HG03442 (cell line): ENCODE measurements around the gene STAP1.
"Not testable (repeated sequence)": the region's sequence is repeated elsewhere in the genome, so short reads cannot be mapped to it uniquely, and the experiment has no call there.

Source experiments
- ATAC-seq: cut with Tn5 transposase; IDR thresholded peaks from one replicate; pipeline ENCODE4 v1.9.1; 2021; ENCODE audit warnings: mild to moderate bottlenecking, moderate library complexity; ENCODE audit not compliant: unreplicated experiment

STAP1 gene, protein sequence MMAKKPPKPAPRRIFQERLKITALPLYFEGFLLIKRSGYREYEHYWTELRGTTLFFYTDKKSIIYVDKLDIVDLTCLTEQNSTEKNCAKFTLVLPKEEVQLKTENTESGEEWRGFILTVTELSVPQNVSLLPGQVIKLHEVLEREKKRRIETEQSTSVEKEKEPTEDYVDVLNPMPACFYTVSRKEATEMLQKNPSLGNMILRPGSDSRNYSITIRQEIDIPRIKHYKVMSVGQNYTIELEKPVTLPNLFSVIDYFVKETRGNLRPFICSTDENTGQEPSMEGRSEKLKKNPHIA

DNA sequence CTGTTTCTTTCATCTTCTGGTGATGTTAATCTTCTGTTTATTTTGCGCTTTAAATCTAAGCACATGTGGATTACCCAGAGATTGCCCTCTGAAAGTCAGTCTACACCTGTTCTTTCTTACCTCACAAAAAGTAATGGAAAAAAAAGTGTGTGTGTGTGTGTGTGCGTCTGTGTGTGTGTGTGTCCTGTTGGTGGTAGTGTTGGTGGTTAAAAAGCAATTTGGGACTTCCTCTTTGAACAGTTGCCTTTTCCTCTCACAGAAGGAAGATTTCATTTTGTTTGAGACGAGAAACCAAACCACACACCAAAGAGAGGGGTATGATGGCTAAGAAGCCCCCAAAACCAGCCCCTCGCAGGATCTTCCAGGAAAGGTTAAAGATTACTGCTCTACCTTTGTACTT, at the start of gene STAP1:
STAP1 (plus strand) TSS at position 235 of the 400 bp plus-strand sequence; CDS start at position 318, 83 bp downstream.
- peak; percentile 56 for ATAC-seq

DNA sequence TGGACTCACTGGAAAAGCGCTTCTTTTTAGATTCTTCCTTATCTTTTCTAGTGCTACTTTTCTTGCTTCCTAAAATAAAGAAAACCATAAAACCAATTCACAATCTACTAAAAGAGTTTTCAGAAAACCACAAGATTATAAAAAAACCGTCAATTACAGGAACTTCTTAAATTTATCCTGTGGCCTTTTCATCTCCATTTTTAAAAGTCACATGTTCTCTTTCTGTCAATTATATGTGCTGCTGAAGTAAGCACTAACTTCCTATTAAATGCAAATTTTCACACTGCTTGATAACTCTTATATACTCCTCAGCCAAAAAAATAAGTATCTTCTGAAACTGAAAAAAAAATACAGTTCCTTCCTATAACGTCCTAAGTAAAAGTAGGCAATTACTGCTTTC, 46.0 kb upstream of the STAP1 start:
- no peak for ATAC-seq

DNA sequence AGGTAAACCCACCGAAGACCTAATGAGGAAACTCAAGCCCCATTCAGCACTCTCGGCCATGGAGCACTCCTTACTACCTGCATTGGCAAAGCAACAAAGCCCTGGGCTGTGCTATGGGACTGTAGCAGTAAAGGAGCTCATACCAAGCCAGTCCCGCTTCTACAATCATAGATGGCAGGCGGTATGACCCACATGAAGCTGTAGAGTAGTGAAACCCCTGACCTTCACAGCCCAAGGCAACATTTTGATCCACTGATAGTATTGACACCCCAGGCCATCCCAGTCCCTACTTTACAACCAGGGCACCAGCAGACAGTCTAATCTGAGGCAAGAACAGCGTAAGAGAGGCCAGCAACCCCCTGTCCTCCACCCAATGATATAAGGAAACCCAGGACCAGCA, 38.4 kb upstream of the STAP1 start:
- ATAC-seq: no peak

DNA sequence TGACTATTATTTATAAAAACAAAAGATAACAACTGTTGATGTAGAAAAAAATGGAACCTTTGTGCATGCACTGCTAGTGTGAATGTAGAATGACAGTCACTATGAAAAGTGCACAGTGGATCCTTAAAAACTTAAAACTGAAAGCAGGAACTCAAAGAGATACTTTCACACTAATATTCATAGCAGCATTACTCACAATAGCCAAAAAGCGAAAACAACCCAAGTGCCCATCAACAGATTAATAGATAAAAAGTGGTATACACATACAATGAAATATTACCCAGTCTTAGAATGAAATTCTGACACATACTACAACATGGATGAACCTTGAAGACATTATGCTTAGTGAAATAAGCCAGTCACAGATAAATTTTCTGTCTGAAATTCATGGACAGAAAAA, 37.0 kb upstream of the STAP1 start:
- peak; percentile 94 for ATAC-seq

DNA sequence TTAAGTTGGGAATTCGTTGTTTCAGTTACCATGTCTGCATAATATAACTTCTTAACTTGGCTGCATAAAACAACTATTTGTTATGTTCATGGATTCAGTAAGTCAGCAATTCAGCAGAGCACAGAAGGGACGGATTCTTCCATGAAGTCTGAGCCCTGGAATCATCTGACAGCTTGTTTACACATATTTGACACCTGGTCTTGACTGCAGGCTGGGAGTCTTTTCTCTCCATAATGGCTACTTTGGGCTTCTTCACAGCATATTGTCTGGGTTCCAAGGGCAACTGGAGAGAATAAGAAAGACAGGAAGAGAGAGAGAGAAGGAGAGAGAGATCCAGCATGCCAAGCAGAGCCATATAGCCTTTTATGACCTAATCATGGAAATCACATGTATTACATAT, 36.3 kb upstream of the STAP1 start:
- ATAC-seq: no peak

DNA sequence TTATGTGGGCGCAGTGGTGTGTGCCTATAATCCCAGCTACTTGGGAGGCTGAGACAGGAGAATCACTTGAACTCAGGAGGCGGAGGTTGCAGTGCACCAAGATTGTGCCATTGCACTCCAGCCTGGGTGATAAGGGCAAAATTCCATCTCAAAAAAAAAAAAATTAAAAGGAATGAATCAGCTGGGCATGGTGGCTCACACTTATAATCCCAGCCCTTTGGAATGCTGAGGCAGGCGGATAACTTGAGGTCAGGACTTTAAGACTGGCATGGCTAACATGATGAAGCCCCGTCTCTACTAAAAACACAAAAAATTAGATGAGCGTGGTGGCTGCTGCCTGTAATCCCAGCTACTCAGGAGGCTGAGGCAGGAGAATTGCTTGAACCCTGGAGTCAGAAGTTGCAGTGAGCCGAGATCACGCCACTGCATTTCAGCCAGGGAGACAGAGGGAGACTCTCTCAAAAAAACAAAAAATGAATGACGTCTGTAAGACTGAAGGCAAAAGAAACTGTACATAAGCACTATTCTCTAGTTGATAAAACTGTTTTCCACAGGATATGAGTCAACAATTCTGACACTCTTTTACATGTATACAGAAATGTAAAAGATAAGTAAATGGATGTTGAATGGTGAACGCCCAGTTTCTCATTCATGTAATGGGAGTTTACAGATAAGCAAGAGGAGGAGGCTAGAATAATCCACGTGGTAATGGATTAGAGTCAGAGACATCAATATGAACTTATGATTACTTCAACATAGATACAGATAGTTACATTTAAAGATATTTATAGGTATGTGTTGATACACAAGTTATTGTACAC, 35.5 kb upstream of the STAP1 start:
- ATAC-seq: no peak

DNA sequence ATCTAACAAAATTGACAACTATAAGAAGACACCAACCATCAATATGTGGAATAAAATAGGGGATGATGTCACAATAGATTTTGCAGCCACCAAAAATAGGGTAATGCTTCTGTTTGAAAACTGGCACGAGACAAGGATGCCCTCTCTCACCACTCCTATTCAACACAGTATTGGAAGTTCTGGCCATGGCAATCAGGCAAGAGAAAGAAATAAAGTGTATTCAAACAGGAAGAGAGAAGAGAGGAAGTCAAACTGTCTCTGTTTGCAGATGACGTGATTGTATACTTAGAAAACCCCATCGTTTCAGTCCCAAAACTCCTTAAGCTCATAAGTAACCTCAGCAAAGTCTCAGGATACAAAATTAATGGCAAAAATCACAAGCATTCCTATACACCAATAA, 34.4 kb upstream of the STAP1 start:
- ATAC-seq: not testable (repeated sequence)

DNA sequence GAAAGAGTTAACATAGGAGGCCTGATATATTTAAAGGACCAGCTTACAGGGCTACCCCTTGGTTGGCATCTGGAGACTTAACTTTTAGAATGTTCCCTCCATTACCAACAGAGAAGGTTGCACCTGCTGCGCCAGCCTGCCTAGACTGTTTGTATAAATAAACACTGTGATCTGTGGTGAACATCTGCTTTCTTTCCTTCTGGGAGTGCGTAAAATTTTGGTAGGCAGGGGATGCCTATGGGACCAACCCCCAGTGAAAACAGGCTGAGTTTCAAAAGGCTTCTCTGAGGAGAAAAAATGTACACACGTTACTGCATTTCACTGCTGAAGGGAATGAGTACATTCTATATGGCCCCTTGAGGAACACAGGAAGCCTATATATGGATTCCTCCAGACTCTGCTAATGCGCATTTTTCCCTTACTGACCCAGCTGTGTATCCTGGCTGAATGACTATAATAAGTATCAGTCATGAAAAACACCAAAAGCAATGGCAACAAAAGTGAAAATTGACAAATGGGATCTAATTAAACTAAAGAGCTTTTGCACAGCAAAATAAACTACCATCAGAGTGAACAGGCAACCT, 27.1 kb upstream of the STAP1 start:
- no peak for ATAC-seq

DNA sequence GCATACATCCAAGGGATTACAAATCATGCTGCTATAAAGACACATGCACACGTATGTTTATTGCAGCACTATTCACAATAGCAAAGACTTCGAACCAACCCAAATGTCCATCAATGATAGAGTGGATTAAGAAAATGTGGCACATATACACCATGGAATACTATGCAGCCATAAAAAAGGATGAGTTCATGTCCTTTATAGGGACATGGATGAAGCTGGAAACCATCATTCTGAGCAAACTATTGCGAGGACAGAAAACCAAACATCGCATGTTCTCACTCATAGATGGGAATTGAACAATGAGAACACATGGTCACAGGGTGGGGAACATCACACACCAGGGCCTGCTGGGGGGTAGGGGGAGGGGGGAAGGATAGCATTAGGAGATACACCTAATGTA, 26.1 kb upstream of the STAP1 start:
- not testable (repeated sequence) for ATAC-seq

DNA sequence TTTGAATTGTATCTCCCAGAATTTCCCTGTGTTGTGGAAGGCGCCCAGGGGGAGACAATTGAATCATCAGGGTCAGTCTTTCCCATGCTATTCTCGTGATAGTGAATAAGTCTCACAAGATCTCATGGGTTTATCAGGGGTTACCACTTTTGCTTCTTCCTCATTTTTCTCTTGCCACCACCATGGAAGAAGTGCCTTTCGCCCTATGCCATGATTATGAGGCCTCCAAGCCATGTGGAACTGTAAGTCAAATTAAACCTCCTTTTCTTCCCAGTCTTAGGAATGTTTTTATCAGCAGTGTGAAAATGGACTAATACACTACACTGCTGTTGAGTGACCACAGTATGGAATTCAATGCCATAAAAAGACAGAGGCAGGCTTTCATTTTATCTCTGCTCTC, 25.4 kb upstream of the STAP1 start:
- no peak for ATAC-seq

DNA sequence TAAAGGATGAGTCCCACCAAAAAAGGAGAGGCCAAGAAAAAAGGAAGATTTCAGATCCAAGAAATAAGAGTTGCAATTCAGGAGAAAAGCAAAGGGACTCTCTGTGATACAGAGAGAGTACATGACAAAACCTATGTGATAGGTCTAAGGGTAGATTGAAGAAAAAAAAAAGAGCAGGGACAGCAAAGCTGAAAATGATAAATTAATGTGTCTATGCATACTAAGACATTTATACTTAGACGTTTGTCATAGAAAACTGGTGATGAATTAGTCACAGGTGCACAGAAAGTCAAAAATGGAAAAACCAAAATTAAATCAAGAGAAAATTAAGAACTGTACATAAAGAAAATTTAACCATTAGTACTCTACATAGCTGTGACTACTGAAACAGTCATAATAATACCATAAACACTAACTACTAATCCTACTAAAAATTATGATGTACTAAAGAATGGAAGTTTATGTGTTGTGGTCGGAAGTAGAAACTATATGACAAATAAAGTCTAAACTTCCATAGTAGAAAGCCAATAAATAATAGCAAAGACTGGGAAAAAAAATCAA, 23.2 kb upstream of the STAP1 start:
- ATAC-seq: no peak

DNA sequence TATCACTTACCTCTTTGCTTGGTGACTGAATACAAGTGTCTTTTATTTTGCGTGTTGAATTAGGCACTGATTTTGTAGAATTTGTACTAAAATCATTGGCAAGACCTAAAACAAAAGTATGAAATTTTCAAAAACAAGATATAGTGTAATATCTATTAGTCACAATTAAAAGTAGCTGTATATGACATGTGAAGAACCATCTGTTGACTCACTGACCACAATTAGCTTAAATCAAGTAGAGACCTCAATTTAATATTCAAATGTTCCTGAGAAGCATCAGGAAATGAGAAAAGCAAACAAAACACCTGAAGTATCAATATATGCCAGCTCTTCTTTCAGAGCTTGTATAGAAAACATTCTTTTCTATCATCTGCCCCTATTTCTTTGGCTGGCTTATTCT, 18.7 kb upstream of the STAP1 start:
- no peak for ATAC-seq

DNA sequence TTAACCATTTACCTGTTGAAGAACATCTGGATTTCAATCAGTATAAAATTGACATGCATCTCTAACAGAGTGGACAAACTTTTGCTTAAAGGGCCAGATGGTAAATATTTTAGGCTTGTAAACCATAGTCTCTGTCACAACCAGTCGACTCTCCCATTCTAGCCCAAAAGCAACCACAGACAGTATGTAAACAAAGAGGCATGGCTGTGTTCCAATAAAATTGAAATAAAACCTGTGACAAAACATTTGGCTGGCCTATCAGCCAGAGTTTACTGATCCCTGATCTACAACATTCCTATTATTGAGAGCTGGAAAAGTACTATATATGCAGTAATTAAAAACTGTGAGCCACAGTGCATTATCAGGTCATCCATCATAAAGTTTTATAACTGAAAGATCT, 16.5 kb upstream of the STAP1 start:
- ATAC-seq: no peak

DNA sequence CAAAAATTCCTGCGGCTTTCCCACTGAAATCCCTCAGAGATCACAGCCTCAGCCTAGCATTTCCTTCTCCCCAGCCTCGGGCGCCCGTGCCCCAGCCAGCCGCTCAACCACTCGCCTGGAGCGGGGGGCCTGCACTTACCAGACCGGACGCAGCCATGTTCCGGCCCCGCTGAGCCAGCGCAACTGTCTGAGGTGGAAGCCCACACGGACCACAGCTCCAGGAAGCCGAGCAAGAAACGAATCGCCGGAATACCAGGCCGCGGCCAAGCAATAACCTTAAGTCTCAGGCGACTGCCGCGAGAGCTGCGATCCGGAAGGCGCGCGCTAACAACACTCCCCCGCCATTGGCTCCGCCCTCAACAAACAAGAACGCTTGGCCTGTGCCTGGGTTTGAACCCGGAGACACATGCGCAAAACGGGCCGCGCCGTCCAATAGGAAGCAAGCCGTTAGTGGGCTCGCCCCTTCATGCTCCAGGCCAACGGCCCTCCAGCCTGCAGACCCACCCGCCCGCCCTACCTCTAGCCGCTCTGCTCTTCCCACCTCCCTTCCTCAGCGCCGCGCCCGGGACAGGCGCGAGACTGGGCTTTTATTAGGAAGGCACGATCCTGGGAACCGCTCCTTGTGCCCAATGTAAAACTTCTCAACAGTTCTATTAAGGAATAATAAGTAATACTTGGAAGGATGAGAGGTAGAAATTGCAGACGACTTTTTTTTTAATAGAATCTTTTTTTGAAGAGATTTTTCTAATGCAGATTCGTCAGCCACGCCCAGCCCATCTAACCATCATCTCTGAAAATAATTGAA, 13.1 kb upstream of the STAP1 start, which contains the start of gene CENPC:
CENPC (minus strand) TSS at position 305 of the 805 bp plus-strand sequence; CDS start at position 157, 148 bp downstream.
- peak; percentile 96 for ATAC-seq

DNA sequence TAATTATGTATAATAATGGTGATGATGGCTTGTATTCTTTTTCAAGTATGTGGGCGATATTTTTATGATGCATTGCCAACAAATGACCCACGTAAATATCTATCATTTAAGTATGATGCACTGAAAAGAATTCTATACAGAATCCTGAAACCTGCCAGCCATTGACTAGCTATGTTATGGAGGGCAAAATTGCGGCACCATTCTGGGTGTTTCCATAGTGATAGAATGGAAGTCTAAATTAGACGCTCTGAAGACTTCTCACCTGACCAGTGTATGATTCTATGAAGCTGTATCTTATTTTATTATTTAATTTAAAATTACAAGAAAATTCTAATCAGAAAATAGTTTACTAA, 12.5 kb upstream of the STAP1 start:
- ATAC-seq: no peak

DNA sequence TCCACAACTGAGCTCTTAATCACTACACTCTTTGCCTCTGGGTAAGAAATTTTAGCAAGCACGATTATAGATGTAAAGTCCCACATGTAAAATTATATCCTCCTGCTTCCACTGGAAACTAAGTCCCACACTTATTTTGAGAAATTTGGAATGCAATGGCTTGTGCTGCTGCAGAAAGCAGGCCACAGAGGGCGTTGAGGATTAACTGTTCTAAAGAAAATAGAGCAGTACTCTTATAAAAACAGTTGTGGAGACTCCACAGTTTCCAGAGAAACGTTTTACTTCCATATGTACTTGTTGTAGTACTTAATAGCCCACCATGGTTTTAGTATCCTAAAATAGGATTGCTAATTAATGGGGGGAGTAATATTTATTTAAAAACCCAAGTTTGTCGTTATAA, 11.6 kb upstream of the STAP1 start:
- ATAC-seq: no peak

DNA sequence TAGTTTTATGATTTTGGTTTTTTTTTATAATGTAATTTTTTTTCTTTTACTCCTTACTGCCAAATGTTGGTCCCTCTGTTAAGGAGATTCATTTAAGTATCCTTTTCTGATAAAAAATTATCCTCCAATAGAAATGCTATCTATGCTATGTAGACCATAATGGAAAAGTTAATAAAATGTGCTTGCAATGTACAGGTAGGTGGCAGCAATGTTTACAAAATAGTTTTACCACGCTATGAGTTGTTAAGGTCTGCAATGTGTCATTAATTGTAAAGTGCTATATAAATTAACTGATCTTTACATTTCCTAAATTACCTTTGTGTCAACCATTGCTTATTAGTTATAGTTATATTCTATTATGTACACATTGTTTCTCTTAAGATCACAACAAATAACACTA, 9.4 kb upstream of the STAP1 start:
- peak; percentile 22 for ATAC-seq

DNA sequence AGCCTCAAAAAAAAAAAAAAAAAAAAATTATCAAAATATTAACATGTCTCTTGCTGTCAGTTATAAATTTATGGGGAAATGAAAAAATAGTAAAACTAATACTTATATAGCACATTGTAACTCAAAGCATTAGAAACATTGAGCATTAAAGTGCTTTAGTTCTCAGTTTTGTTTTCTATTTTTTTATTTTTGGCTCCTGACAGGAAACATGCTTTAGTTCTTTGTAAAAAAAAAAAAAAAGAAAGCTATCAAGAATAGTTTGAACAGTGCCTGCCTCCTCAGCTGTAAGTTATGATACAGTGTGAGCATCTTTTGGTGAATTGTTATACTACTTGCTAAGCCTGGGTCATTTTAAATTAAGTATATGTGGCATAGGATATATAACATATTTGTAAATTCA, 8.1 kb upstream of the STAP1 start:
- ATAC-seq: peak; percentile 30

DNA sequence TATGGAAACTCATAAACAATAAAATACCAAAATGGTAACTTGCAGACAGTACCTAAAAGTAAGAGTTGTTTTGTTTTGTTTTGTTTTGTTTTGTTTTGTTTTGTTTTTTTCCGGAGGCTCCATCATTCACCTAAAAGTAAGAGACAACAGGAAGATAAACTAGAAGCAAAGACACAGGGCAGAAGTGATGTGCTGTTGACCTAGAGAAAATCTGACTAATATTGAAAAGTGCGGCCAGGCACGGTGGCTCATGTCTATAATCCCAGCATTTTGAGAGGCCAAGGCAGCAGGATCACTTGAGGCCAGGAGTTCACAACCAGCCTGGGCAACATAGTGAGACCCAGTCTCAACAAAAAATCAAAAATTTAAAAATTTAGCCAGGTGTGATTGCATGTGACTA, 7.7 kb upstream of the STAP1 start:
- ATAC-seq: peak; percentile 58

DNA sequence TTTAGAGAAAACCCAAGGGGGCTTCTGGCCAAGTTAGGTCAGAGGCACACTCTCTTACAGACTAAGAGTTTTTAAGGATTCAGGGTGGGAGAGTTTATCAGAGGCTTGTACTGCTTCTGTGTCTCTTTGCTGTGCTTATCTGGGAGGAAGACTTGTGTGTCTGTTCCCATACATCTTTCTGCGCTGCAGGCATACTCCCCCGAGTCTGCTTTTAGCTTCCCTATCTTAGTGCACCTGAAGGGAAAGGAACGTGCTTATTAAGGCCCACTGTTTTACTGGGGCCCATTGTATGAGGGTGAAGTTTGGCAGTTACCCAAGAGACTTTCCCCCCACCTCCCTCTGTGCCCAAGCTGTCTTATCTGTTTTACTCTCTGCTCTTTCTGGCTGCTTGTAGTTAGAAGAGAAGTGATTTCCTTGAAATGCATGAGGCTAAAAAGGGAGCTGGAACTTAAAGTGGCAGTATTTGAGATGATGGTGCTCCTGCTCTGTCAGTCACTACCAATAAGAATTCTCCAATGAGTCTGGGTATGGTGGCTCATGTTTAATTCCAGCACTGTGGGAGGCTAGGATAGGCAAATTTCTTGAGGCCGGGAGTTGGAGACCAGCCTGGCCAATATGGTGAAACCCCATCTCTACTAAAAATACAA, 6.3 kb upstream of the STAP1 start:
- ATAC-seq: not testable (repeated sequence)
